Right kidney (tissue), 1 donor: Measurements from ENCODE around the gene OMP.

Experiments used
- DNase-seq: peaks from one replicate; pipeline ENCODE4 v3.0.0-alpha.2; 2016

Gene OMP

GRCh38 chr11:77141475-77141874 lies 38.8 kb downstream of the OMP start:
- no peak for DNase-seq

DNA sequence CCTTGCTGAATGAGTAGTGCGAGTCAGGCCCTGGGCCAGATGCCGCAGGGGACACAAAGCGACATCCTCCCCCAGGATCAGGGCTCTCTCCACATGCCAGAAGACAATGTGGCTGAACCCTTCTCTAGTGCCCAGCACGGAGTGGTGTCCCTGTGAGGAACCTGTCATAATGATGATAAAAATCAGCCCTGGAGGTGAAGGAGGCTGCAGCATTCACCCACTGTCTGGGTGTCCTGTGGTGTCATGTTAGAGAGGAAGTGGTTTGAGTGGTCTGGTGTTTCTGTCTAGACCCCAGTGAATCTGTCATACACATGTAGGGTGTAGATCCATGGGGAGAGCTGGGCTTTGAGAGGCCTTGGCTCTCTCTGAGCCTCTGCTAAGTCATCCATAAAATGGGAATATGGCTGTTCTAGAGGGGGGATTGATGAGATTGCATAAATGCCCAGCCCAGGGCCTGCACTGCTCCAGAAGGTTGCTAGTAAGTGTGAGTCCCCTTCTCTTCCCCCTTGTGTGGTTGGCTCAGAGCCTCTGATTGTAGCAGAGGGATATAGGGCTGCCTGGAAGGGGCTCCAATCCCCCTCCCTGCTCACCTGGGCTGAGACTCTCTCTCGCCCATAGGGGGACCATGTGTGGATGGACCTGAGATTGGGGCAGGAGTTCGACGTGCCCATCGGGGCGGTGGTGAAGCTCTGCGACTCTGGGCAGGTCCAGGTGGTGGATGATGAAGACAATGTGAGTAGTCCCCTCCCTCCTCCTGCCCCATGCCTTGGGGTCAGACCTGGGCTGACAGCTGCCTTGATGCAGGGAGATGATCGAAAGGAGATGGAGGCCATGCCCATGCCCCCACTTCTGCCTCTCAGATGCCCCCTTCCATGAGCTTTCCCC lies 39.7 kb downstream of the OMP start:
- no peak for DNase-seq

DNA sequence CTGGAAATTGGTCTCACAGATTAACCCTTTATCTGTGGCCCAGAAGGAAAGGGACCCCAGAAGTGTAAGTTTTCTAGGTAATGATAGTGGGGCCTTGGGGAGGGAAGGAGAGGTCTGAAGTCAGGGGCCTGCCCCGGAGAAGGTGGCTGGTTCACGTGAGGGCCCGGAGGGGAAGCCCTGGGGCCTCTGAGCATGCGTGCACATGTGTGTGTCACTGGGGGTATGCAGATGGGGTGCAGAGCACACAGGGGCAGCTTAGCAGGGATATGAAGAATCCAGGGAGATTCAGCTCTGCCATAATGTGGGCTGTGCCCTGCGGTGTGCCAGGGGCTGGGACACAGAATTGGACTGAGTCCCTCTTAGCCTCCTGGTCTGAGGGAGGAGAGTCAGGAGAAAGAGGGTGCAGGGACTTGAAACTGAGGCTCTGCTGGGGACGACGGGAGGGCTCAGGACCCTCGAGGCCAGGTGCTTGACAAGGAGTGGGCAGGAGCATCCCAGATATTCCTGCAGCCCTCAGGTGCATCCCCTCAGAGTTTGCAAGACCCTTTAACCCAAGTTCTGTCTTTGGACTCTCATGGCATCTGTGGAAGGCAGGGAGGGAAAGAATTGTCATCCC lies 40.9 kb downstream of the OMP start:
- no peak for DNase-seq

- DNase-seq, result no peak
Observed at GRCh38 chr11:77144196-77144856, 41.7 kb downstream of the OMP start.

GRCh38 chr11:77144857-77145428 lies 42.3 kb downstream of the OMP start:
- DNase-seq, result no peak

GRCh38 chr11:77146261-77147035 lies 43.8 kb downstream of the OMP start:
- DNase-seq, result no peak

- no peak for DNase-seq
Observed at GRCh38 chr11:77147036-77147315, 44.3 kb downstream of the OMP start.

DNA sequence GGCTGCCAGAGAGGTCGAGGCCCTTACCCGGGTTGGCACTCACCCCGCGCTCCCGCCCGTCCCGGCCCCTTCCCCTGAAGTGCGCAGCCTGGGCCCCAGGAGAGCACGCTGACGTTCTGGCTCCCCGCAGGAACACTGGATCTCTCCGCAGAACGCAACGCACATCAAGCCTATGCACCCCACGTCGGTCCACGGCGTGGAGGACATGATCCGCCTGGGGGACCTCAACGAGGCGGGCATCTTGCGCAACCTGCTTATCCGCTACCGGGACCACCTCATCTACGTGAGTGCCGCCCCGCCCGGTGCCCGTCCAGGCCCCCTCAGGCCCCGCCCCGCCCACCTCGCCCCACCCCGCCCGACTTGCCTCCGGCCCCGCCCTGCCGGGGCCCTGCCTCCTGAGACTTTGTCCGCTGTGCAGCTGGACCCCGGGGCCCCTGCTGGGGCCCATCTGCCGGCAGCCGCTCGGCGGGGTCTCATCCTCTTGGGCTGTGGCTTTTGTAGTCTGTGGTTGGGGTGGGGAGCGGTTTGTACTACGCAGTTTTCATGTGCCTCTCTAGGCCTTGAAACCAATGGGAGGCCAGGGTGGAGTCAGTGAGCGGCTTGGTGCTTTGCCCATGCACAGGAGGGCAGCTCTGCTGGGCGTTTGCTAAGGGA lies 45.2 kb downstream of the OMP start:
- peak; percentile 57 for DNase-seq

GRCh38 chr11:77148963-77149715 lies 46.5 kb downstream of the OMP start:
- DNase-seq, result no peak

GRCh38 chr11:77149716-77150392 lies 47.2 kb downstream of the OMP start:
- DNase-seq, result no peak

GRCh38 chr11:77150836-77151235 lies 48.2 kb downstream of the OMP start:
- DNase-seq, result no peak

DNA sequence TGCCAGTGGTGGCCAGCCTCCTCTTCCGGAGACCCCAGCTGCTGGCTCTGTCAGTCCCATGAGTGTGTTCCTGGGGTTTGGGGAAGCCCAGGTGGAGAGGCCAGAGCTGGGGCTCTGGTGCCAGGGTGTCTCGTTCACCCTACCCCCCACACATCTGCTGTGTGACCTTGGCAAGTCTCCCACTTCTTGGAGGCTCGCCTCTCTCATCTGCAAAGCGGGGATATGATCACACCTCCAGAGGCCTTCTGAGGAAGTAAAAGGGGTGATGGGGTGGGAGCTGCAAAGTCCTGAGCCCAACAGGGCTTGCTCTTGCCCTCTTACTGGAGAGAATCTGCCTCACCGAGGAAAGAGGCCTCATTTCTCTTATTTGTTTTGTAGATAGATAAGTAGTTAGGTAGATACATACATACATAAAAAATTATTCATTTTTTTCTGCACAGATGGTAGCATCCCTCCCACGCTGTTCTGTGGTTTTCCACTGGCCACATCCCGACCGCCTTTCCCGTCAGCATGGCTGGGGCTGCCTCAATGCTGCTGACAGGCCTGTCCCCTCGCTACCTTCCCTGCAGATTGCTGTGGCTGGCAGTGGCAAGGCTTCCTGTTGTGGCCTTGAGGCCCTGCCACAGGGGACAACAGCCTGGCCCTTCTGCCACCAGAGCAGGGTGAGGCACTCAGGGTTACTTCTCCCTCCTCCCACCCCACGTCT lies 49.3 kb downstream of the OMP start:
- DNase-seq, result no peak

GRCh38 chr11:77152846-77153245 lies 50.2 kb downstream of the OMP start:
- DNase-seq, result no peak
